Esophagus mucosa (tissue), 1 donor: ENCODE results near the gene CASP3. TPM values are rescaled to one million over a fixed set of nuclear protein-coding genes. Genes with fewer than 3 reads are reported as not detected.

ENCODE experiments used
- ATAC-seq: fragments of 200-7000 bp; cut with Tn5 transposase; one replicate; pipeline ENCODE4 v1.9.1; 2020
- total RNA-seq: library from RNA; stranded (reverse); gene quantifications from one replicate; pipeline ENCODE4 v1.2.4, GENCODE V29; 2023
- donor health status: DM: yes; HTN: yes; CAD: no.

CASP3 gene
- 20.1 TPM for total RNA-seq

GRCh38 chr4:184649026-184649970 lies at the start of gene CASP3, which contains the start of gene PRIMPOL:
Gene CASP3, minus strand, starts transcription at chr4:184649447. Its CDS starts 10,994 bp downstream, at chr4:184638453.
Gene PRIMPOL, plus strand, starts transcription at chr4:184649738. Its CDS starts 7,403 bp downstream, at chr4:184657141.
- peak; percentile 98 for ATAC-seq

GRCh38 chr4:184697956-184698355 lies 48.7 kb upstream of the CASP3 start:
- no peak for ATAC-seq

GRCh38 chr4:184695178-184695896 lies 46.1 kb upstream of the CASP3 start:
- peak; percentile 79 for ATAC-seq

- ATAC-seq, result no peak
Observed at GRCh38 chr4:184694412-184694956, 45.2 kb upstream of the CASP3 start.

GRCh38 chr4:184693056-184693455 lies 43.8 kb upstream of the CASP3 start:
- ATAC-seq, result no peak

GRCh38 chr4:184689681-184690080 lies 40.4 kb upstream of the CASP3 start:
- ATAC-seq, result peak; percentile 20

- ATAC-seq, result peak; percentile 99
Observed at GRCh38 chr4:184688447-184688846, 39.2 kb upstream of the CASP3 start.

GRCh38 chr4:184688005-184688404 lies 38.8 kb upstream of the CASP3 start:
- no peak for ATAC-seq

GRCh38 chr4:184684491-184685189 lies 35.4 kb upstream of the CASP3 start:
- ATAC-seq, result no peak

GRCh38 chr4:184681916-184682315 lies 32.7 kb upstream of the CASP3 start:
- no peak for ATAC-seq

- ATAC-seq, result peak; percentile 96
Observed at GRCh38 chr4:184680698-184681097, 31.5 kb upstream of the CASP3 start.

- ATAC-seq, result no peak
Observed at GRCh38 chr4:184675821-184676492, 26.7 kb upstream of the CASP3 start.

- ATAC-seq, result no peak
Observed at GRCh38 chr4:184675018-184675417, 25.8 kb upstream of the CASP3 start.

GRCh38 chr4:184674011-184674410 lies 24.8 kb upstream of the CASP3 start:
- no peak for ATAC-seq

GRCh38 chr4:184672741-184673140 lies 23.5 kb upstream of the CASP3 start:
- ATAC-seq, result no peak

- peak; percentile 69 for ATAC-seq
Observed at GRCh38 chr4:184671101-184671500, 21.9 kb upstream of the CASP3 start.

- no peak for ATAC-seq
Observed at GRCh38 chr4:184669251-184669650, 20.0 kb upstream of the CASP3 start.

GRCh38 chr4:184668511-184669114 lies 19.4 kb upstream of the CASP3 start:
- ATAC-seq, result no peak

- ATAC-seq, result no peak
Observed at GRCh38 chr4:184668096-184668495, 18.8 kb upstream of the CASP3 start.

GRCh38 chr4:184666670-184667069 lies 17.4 kb upstream of the CASP3 start:
- no peak for ATAC-seq

- no peak for ATAC-seq
Observed at GRCh38 chr4:184664445-184665210, 15.4 kb upstream of the CASP3 start.
